CD4-positive, CD25-positive, alpha-beta regulatory T cell (primary cell): ENCODE data around the gene MCEMP1. TPM values are rescaled to one million over a fixed set of nuclear protein-coding genes. Genes with fewer than 3 reads are reported as not detected.

Experiments used
- ATAC-seq, 2 donors: fragments of 150-1000 bp; cut with Tn5 transposase; one replicate each; pipeline ENCODE4 v1.10.0; 2021; ENCODE audit warnings: low read depth in 2 of 2, moderate number of reproducible peaks in 2 of 2, moderate library complexity in 1 of 2
- DNase-seq, 3 donors: peaks; one replicate each; pipeline versions ENCODE4 v3.0.0 to v3.0.0-alpha.2; 2012 to 2022; ENCODE audit warnings: mixed read lengths in 1 of 3
- H3K27ac ChIP-seq: one replicate; pipeline ENCODE4 v1.7.0; 2013; ENCODE audit warnings: mild to moderate bottlenecking, low read length; ENCODE audit not compliant: insufficient read depth, poor library complexity, severe bottlenecking
- H3K27me3 ChIP-seq: one replicate; pipeline ENCODE4 v1.7.0; 2013; ENCODE audit warnings: low read length; ENCODE audit not compliant: control insufficient read depth, insufficient read depth
- H3K36me3 ChIP-seq: one replicate; pipeline ENCODE4 v1.7.0; 2013; ENCODE audit warnings: mild to moderate bottlenecking, low read length, moderate library complexity; ENCODE audit not compliant: control insufficient read depth, insufficient read depth
- H3K4me1 ChIP-seq: 2 replicates; pipeline ENCODE4 v1.7.0; 2013; ENCODE audit warnings: mild to moderate bottlenecking, low read length; ENCODE audit not compliant: insufficient read depth, control insufficient read depth, poor library complexity, severe bottlenecking
- H3K4me3 ChIP-seq: one replicate; pipeline ENCODE4 v1.7.0; 2013; ENCODE audit warnings: low read depth, mild to moderate bottlenecking, low read length, moderate library complexity
- H3K9me3 ChIP-seq, 2 experiments: 1 replicate in 1 of 2; 2 replicates in 1 of 2; pipeline ENCODE4 v1.7.0; 2013; ENCODE audit warnings: low read length in 2 of 2, mild to moderate bottlenecking in 1 of 2, moderate library complexity in 1 of 2; ENCODE audit not compliant: control insufficient read depth in 2 of 2
- H3K27ac Mint-ChIP-seq, 3 donors: one replicate each; pipeline ENCODE4 v1.8.0; 2020 to 2022; ENCODE audit warnings: mild to moderate bottlenecking in 3 of 3, mixed read lengths in 3 of 3, moderate library complexity in 2 of 3
- H3K27me3 Mint-ChIP-seq: one replicate; pipeline ENCODE4 v1.8.0; 2022; ENCODE audit warnings: mild to moderate bottlenecking, mixed read lengths
- H3K36me3 Mint-ChIP-seq: one replicate; pipeline ENCODE4 v1.8.0; 2020; ENCODE audit warnings: mixed read lengths
- H3K4me1 Mint-ChIP-seq, 4 donors: one replicate each; pipeline ENCODE4 v1.8.0; 2020 to 2022; ENCODE audit warnings: mixed read lengths in 4 of 4, mild to moderate bottlenecking in 1 of 4
- H3K4me3 Mint-ChIP-seq, 4 donors: one replicate each; pipeline ENCODE4 v1.8.0; 2020 to 2022; ENCODE audit warnings: mild to moderate bottlenecking in 4 of 4, mixed read lengths in 4 of 4, moderate library complexity in 3 of 4
- H3K9me3 Mint-ChIP-seq, 7 donors: one replicate each; pipeline ENCODE4 v1.8.0; 2020 to 2022; ENCODE audit warnings: mixed read lengths in 7 of 7, mild to moderate bottlenecking in 3 of 7, moderate library complexity in 2 of 7
- polyA plus RNA-seq, 4 donors: library from polyadenylated mRNA; unstranded; fragments of 300-500 nt; fragmentation: Illumina TruSeq; gene quantifications; one replicate each; pipeline ENCODE4 v1.2.3, GENCODE V29; 2021
- total RNA-seq: library from RNA; stranded (reverse); gene quantifications from one replicate; pipeline ENCODE4 v1.2.3, GENCODE V29; 2022

The MCEMP1 gene
- total and polyA plus RNA-seq, 5 donors from 2014 or later, result 0.59 TPM; not detected in 4

DNA sequence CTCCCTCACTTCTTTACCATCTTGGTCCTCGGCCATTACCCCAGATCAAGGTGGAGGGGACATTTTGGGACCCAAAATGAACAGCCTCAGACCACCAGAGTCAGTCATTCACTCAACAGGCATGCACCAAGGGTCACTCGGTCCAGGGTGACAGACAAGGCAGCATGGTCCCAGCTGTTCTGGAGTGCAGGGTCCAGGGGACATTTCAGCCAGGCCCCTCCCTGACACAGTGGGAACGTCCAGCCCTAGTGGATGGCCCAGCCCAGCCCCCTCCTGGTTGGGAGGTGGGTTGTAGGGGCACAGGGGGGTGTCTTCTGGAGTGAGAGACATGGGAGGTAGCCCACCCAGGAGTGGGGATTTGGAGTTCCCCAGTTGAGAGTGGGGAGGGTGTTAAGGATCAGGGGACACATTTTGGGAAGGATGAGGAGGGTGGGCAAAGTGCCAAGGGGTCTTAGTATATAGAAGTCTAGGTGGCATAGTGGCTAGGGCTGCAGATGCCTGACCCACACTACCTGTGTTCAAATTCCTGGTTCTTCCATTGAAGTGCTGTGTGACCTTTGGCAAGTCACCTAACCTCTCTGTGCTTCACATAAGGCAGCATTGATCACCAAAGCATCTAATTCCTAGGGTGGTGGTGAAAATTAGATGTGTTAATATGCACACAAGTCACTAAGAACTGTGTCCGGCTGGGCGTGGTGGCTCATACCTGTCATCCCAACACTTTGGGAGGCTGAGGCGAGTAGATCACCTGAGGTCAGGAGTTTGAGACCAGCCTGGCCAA lies 27.6 kb downstream of the MCEMP1 start:
- no peaks in the 10 kb centered on the region for H3K36me3 Mint-ChIP-seq
- Histone ChIP-seq H3K36me3 (no peaks in the 10 kb centered on the region), H3K27ac (no peak overlapping the region), H3K9me3 (no peaks in the 10 kb centered on the region), H3K4me1 (peaks cover 38% of the 10 kb centered on the region), H3K27me3 (no peaks in the 10 kb centered on the region), H3K4me3 (no peak overlapping the region)
- ATAC-seq (no peak), DNase-seq (no peak)
- no peaks in the 10 kb centered on the region for H3K9me3 Mint-ChIP-seq
- peaks cover under 1% of the 10 kb centered on the region for H3K27me3 Mint-ChIP-seq
- peaks cover 13 to 66% (median 29%) of the 10 kb centered on the region in 4 donors for H3K4me1 Mint-ChIP-seq
- no peak overlapping the region for H3K4me3 Mint-ChIP-seq
- peak overlapping the region; percentile 83 to 99 (median 89) for H3K27ac Mint-ChIP-seq

DNA sequence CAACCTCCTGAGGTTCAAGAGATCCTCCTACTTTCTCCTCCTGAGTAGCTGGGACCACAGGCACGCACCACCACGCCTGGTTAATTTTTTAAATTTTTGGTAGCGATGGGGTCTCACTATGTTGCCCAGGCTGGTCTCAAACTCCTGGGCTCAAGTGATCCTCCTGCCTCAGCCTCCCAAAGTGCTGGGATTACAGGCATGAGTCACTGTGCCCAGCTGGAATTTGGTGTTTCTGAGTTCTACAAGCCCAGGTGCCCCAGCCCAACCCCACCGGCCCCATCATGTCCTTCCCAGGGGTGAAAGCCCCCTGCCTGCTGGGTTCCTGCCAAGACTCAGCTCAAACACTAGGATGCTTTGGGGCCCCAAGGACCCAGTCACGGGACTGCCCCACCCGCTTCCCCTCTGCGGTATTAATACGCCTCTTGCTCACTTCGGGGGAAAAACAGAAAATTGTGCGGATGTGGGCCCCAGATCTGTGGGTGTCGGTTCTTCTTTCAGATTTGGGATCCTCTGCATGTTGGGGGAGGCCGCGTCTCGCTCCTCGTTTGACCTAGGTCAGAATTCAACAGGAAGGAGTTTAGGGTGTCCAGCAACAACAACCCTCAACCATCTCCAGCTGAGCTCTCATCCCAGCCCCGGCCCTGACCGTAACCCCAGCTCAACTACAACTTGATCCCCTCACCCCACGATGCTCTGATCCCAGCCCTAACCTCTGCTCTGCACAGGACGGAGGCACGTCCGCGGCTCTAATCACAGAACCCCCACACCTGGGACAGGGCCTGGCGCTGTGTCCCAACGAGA lies 28.7 kb downstream of the MCEMP1 start:
- Mint-ChIP-seq H3K9me3 (no peaks in the 10 kb centered on the region), H3K27ac (peak overlapping the region; percentile 98 to 99 (median 99)), H3K4me3 (peak overlapping the region; percentile 79 to 91 (median 86)), H3K36me3 (no peaks in the 10 kb centered on the region), H3K4me1 (peaks cover 13 to 63% (median 27%) of the 10 kb centered on the region in 4 donors), H3K27me3 (no peaks in the 10 kb centered on the region)
- no peaks in the 10 kb centered on the region for H3K27me3 ChIP-seq
- H3K9me3 ChIP-seq, result no peaks in the 10 kb centered on the region
- H3K27ac ChIP-seq, result peak overlapping the region; percentile 88
- no peaks in the 10 kb centered on the region for H3K36me3 ChIP-seq
- ATAC-seq, result peak; percentile 94
- H3K4me3 ChIP-seq, result peak overlapping the region; percentile 59
- DNase-seq, result peak; percentile 47 to 93 (median 80)
- peaks cover 38% of the 10 kb centered on the region for H3K4me1 ChIP-seq

DNA sequence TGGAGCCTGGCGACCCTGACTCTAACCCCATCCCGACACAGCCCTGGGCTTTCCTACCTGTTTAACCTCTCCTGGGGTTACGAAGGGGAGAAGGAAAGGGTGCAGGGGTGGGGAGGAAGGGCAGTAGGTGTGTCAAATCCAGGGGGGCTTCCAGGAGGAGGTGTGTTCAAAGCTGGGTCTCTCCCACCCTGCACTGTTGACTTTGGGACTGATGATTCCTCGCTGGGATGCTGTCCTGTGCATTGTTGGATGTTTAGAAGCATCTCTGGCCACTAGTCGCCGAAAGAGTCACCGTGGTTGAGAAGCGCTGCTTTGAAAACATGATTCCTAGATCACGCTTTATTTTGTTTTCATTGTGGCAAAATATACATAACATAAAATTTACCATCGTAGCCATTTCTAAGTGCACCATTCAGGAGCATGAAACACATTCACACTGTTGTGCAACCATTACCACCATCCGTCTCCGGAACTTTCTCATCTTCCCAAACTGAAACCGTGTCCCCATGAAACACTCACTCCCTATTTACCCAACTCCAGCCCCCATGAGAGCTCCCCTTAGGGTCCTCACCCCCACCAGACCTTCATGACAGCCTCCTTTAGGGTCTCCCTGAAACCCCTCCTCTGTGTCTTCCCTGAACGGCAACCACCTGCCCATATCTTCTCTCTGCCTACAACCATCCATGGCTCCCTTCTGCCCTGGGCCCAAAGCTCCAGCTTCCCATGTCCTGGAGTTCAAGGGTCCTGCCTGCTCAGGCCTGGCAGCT lies 29.5 kb downstream of the MCEMP1 start:
- Histone ChIP-seq H3K27me3 (no peaks in the 10 kb centered on the region), H3K9me3 (no peaks in the 10 kb centered on the region), H3K4me1 (peaks cover 38% of the 10 kb centered on the region), H3K4me3 (peak overlapping the region; percentile 26), H3K36me3 (no peaks in the 10 kb centered on the region), H3K27ac (peak overlapping the region; percentile 88)
- H3K9me3 Mint-ChIP-seq, result no peaks in the 10 kb centered on the region
- H3K27me3 Mint-ChIP-seq, result no peaks in the 10 kb centered on the region
- peak overlapping the region; percentile 79 to 91 (median 86) for H3K4me3 Mint-ChIP-seq
- peak overlapping the region; percentile 98 to 99 (median 99) for H3K27ac Mint-ChIP-seq
- peaks cover 13 to 65% (median 27%) of the 10 kb centered on the region in 4 donors for H3K4me1 Mint-ChIP-seq
- DNase-seq (no peak), ATAC-seq (no peak)
- H3K36me3 Mint-ChIP-seq, result no peaks in the 10 kb centered on the region

DNA sequence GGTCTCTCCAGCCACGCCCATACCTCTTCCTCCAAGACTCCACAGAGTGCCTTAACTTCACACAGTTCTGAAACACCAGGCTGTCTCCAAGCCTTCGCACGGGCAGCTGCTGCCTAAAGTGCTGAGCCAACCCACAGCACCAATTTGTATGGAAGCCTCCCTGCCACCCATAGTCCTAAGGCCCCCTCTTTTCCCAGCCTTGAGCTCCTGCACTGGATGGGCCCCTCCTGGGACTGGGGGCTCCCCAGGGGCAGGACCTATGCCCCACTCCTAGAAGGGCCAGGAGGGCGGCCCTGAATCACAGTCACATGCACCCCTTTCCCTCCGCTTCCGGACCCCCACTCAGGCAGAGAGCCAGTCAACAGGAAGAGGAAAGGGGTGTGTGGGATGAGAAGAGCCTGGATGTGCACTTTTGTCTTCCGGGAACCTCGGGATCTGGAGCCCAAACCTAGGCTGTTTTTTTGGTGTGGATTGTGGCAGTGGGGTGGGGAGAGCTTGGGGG lies 30.1 kb downstream of the MCEMP1 start:
- H3K4me3 ChIP-seq, result no peak overlapping the region

DNA sequence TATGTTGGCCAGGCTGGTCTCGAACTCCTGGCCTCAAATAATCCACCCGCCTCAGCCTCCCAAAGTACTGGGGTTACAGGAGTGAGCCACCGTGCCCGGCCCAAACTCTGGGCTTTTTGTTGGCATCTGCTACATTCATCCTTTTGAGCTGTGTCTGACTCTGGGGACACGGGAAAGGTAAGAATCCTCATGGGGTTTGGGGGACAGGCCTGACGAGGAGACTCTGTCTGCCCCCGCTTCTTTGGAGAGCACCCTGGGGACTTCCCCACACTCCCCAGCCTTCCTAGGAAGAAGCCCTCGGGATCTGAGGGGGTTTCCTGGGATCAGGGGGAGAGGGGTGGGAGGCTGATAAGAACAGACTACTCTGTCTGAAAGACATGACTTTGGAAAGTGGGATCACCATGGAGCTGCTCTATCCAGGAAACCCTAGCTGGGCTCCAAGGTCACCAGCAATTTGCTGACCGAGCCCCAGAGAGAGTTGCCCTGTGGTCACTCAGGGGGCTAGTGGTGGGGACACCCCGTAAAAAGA lies 33.1 kb downstream of the MCEMP1 start:
- H3K36me3 ChIP-seq, result no peaks in the 10 kb centered on the region
- no peaks in the 10 kb centered on the region for H3K9me3 Mint-ChIP-seq
- no peak overlapping the region for H3K27ac ChIP-seq
- no peaks in the 10 kb centered on the region for H3K9me3 ChIP-seq
- peak overlapping the region in 1 of 4 donors; percentile 38 for H3K4me3 Mint-ChIP-seq
- DNase-seq (no peak), ATAC-seq (no peak)
- no peak overlapping the region for H3K4me3 ChIP-seq
- peaks cover 29% of the 10 kb centered on the region for H3K4me1 ChIP-seq
- no peaks in the 10 kb centered on the region for H3K36me3 Mint-ChIP-seq
- H3K27me3 ChIP-seq, result no peaks in the 10 kb centered on the region
- H3K27ac Mint-ChIP-seq, result peak overlapping the region in 2 of 3 donors; percentile 51 to 74
- H3K4me1 Mint-ChIP-seq, result peaks cover 13 to 47% (median 21%) of the 10 kb centered on the region in 4 donors
- H3K27me3 Mint-ChIP-seq, result no peaks in the 10 kb centered on the region

More for the DNA sequence above, 30.1 kb downstream of the MCEMP1 start:
- Histone ChIP-seq H3K27ac (peak overlapping the region; percentile 88), H3K9me3 (no peaks in the 10 kb centered on the region), H3K4me1 (peaks cover 38% of the 10 kb centered on the region), H3K36me3 (no peaks in the 10 kb centered on the region), H3K27me3 (no peaks in the 10 kb centered on the region)
- DNase-seq, result peak in 1 of 3 donors; percentile 22
- Mint-ChIP-seq H3K4me3 (peak overlapping the region; percentile 79 to 91 (median 86)), H3K27ac (peak overlapping the region; percentile 98 to 99 (median 99)), H3K9me3 (no peaks in the 10 kb centered on the region), H3K27me3 (no peaks in the 10 kb centered on the region), H3K4me1 (peaks cover 13 to 62% (median 27%) of the 10 kb centered on the region in 4 donors), H3K36me3 (no peaks in the 10 kb centered on the region)
- ATAC-seq, result no peak

DNA sequence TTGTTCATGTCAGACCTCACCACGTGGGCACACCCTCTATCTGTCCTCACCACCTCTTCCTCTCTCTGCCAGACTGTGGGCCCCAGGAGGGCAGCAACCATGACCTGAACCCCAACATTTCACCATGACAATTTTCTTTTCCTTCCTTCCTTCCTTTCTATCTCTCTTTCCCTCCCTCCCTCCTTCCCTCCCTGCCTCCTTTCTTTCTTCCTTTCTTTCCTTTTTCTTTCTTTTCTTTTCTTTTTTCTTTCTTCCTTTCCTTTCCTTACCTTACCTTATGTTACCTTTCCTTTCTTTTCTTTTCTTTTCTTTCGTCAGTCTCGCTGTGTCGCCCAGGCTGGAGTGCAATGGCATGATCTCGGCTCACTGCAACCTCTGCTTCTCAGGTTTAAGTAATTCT lies 33.7 kb downstream of the MCEMP1 start:
- H3K27me3 ChIP-seq, result no peaks in the 10 kb centered on the region
- Mint-ChIP-seq H3K27ac (peak overlapping the region; percentile 43 to 74 (median 69)), H3K36me3 (no peaks in the 10 kb centered on the region), H3K4me1 (peaks cover 10 to 40% (median 17%) of the 10 kb centered on the region in 4 donors), H3K27me3 (no peaks in the 10 kb centered on the region), H3K9me3 (no peaks in the 10 kb centered on the region), H3K4me3 (no peak overlapping the region)
- ATAC-seq (no peak), DNase-seq (no peak)
- no peak overlapping the region for H3K4me3 ChIP-seq
- no peaks in the 10 kb centered on the region for H3K9me3 ChIP-seq
- no peaks in the 10 kb centered on the region for H3K36me3 ChIP-seq
- no peak overlapping the region for H3K27ac ChIP-seq
- peaks cover 23% of the 10 kb centered on the region for H3K4me1 ChIP-seq

DNA sequence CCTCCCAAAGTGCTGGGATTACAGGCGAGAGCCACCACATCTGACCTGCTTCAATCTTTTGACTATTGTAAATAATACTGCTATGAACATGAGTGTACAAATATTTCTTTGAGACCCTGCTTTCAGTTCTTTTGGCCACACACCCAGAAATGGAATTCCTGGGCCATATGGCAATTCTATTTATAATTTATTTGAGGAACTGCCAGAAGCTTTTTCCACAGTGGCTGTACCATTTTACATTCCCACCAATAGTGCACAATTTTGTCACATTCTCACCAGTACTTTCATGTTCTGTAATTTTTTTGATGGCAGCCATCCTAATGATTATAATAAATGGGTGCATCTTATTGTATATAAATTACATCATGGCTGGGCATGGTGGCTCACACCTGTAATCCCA lies 38.8 kb downstream of the MCEMP1 start:
- Mint-ChIP-seq H3K9me3 (peaks cover 0 to 5% (median 3%) of the 10 kb centered on the region in 7 donors), H3K36me3 (no peaks in the 10 kb centered on the region), H3K4me3 (peak overlapping the region in 1 of 4 donors; percentile 81), H3K27me3 (no peaks in the 10 kb centered on the region), H3K4me1 (peaks cover 0 to 10% (median 5%) of the 10 kb centered on the region in 4 donors), H3K27ac (no peak overlapping the region)
- no peak overlapping the region for H3K27ac ChIP-seq
- H3K36me3 ChIP-seq, result no peaks in the 10 kb centered on the region
- no peak overlapping the region for H3K4me3 ChIP-seq
- ATAC-seq, result no peak
- H3K4me1 ChIP-seq, result no peaks in the 10 kb centered on the region
- no peaks in the 10 kb centered on the region for H3K27me3 ChIP-seq
- peaks cover 0 to 3% of the 10 kb centered on the region in 2 experiments for H3K9me3 ChIP-seq
- DNase-seq, result no peak
